Stimulated activated CD4-positive, alpha-beta T cell treated with anti-CD3 and anti-CD28 coated beads, Interleukin-1b, Interleukin-23, amount 100 ng/mL, for 4 hours (primary cell): ENCODE data around the gene IDH2.

Experiments
- DNase-seq, 2 donors: peaks; one replicate each; pipeline ENCODE4 v3.0.0-alpha.2; 2020; ENCODE audit warnings: low read depth in 2 of 2

IDH2 gene

DNA sequence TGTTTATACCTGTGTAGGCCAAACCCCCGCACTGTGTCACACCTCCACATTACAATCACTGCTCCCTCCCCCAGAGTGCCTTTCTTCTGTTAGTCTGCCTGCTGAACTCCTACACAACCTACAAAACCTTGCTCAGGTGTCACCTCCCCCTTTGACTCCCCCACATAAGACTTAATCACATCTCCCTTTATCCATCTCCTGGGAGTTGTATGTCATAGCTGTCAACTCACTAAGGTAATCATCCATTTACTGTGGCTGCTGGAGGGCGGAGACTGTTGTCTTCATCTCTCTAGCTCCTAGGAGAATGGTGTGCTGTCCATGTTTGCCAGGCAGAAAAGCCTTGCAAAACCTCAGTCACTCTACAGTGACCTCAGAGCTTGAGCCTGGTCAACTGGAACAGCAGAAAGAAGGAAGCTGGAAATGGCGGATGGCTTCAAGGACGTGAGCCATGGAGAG is 57.3 kb downstream of the IDH2 start:
- no peak for DNase-seq

DNA sequence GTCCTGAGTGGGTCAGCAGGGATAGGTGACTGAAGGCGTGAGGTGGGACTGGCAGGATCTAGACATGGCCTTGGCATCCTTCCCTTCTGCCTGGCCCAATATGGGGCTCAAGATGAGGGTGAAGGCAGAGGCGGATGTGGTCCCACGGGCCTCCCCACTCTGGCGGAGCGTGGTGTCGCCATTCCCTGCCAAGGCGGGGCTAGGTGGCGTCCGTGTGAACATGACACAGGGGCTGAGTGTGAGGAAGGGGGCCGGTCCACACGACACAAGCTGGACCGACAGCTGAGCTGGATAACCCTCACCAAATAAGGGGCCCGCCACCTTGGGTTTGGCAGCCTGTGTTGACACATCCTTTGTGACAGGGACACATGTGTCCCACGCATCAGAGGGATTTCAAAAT is 58.1 kb downstream of the IDH2 start:
- DNase-seq = no peak

DNA sequence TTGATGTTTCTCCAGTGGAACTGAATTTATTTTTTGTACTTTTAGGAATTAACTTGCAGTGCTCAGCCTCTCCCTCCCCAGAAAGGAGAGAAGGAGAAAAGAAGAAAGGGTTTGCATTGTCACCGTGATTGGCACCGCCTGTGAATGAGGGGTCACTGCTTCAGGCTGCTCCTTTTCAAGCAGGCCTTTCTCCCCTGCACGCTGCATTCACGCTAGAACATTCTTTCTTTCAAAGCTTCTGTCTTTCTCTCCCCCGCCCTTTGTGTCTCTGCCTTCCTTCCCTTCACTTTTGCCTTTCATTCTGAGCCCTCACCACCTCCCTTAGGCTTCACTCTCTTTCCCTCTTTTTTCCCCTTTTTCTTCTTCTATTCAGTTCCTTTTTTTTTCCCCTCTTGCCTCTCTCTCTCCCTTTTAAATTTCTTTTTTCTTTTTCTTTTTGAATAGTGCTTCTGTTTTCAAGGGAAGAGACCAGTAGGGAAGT is 58.7 kb downstream of the IDH2 start:
- no peak for DNase-seq

- DNase-seq = no peak
These were observed 59.3 kb downstream of the IDH2 start for GRCh38 chr15:90042766-90043529.

DNA sequence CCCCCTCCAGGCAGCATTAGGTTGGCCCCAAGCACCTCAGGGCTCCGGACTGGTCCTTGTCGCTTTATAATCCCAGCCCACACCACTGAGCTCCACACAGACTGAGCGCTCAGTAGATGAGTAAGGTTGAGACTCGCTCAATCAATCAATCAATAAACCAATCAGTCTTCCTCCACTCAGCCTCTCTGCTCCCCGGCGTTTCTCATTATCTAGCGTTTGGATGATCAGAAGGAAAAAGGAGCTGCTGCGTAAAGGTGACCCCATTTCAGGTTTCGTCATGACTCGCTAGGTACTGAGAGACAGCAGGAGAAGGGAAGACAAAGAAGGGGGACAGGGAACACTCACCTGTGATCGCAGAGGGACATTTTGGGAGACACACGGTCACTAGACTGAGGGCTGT is 59.9 kb downstream of the IDH2 start:
- DNase-seq = no peak

- no peak for DNase-seq
These were observed 61.6 kb downstream of the IDH2 start for GRCh38 chr15:90040618-90041017.

DNA sequence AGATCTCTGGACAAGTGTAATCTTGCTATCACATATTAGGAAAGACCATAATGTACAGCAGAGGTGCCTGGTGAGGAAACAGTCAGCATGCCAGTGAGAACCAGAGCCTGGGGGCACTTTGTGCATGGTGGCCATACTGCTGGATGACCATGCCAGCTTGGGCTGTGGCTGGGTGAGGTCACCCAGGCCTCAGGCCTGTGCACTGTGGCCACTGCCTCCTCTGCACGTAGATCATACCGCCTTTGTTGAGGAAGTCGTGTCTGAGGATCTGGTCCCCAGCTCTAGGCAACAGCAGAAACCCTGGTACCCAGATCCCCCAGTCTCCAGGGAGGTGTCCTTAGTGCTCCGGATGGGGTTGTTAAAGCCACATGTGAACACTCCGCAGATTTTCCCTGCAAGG is 62.3 kb downstream of the IDH2 start:
- no peak for DNase-seq

- no peak for DNase-seq
These were observed 63.6 kb downstream of the IDH2 start for GRCh38 chr15:90038632-90039095.

DNA sequence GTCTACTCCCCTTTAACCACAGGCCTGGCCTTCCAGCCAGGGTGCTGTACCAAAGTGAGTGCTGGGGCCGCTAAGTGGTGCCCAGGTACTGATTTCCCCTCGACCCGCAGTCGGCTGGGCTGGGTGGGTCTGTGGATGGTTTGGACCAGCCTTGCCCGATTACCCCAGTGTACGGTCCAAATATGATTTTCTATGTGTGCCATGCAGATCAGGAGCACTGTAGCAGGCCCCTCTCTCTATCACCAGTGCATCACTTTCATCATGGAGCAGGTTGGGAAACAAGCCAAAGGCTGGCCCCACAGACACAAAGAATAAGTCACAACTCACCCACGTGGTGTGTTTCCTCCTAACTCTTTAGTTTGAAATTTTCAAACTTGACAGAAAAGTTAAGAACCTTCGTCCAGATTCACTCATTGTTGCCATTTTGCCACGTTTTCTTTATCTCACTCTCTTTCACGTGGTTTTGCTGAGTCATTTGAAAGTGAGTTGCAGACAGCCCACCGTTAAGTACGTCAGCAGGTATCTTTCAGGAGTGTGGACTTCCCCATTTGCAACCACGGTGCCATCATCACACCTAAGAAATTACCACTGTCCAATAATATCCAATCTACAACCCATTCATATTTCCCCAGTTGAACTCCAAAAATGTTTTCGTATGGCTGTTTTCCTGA is 64.2 kb downstream of the IDH2 start:
- DNase-seq = peak; percentile 11 to 28

DNA sequence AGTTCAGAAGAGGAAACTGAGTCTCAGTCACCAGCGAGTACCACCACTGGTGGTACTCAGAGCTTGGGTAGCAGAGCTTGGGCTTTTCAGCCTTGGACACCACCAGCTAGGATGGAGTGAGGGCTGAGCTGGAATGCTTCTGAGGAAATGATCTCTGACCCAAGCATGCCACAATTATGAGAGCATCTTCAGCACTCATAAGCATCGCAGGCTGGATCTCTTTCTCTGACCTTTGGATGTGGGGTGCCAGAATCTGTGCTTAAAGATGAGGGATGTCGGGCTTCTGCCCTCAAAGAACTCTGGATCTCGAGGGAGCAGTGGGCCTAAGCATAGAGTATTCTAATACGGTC is 64.8 kb downstream of the IDH2 start:
- no peak for DNase-seq

DNA sequence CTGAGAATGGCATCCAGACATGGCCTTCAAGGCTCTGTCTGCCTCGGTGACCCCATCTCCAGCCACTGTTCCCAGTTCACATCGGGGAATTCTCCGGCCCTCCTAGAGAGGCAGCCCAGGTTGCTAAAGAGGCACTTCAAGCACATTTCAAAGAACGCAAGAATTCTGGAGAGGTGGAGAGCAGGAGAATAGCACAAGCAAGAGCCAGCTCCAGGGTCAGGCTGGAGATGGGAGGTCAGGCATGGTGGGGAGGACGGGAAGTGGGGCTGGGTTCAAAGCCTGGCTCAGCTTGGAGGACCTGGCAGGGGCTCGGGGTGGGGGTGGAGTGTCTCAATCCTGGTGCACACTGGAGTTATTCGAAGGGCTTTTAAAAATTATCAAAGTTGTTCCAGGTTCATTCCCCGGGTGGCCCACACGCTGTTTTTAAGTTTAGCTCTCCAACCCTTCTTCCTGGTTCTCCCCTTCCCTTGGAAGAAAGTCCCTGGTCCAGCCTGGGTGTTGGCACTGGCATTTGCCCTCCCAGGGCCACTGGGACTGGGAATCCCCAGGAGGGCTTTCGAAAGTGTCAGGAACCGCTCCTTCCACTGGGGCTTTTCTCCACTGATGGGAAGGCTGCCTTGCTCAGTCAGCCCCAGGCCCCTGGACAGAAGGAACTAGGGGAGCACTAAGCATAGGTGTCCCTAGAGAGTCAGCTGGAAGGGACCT is 65.3 kb downstream of the IDH2 start:
- DNase-seq = no peak

DNA sequence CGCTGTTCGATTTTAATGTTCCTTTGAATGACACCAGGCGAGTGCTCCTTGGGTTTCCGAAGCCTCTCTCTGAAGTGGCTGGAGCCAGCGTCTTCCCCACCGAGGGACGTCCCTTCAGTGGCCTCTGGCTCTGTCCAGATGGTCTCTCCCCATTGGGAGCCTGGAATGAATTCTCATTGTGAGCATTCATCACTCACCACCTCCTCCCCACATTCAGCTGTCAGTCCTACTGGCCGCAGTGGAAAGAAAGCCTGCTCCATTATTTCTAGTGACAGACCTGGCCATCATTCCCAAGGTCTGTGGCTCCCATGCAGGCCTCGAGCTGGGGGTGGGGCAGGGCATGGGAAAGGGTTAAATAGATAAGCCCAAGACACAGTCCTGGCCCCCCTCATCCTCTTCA is 65.9 kb downstream of the IDH2 start:
- no peak for DNase-seq

DNA sequence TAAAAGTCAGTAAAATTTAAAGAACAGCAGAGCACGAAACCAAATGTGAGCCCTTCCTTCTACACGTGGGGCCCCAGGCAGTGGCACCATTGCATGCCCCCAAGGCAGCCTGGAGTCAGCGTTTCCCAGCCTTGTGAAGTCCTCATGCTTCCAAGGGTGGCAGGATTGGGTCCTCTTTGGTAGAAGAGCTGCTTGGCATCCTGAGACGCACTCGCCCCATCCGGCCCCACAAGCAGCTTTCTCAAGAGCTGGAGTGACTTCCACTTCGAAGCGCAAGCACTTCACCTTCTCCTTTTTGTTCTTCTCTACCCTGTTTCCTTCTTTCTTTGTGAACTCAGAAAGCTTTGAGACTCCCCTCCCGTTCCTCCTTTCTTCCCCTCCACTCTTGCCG is 66.4 kb downstream of the IDH2 start:
- DNase-seq = no peak

GRCh38 chr15:90035095-90035839 is 67.0 kb downstream of the IDH2 start:
- no peak for DNase-seq

DNA sequence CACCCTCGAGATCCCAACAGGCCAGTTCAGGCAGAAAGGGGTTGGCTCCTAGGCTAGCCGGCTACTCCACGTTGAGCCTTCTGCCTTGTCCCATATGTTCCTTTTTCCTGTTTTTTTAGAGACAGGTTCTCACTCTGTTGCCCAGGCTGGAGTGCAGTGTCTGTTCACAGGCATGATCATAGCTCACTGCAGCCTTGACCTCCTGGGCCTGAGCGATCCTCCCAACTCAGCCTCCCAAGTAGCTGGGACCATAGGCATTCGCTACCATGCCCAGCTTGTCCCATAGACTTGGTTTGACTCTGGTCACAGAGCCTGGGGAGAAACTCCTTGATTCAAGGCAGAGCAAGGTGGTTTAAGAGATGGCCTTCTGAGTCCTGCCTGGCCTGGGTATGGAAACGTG is 68.8 kb downstream of the IDH2 start:
- no peak for DNase-seq
